HG02852 (cell line): ENCODE results near the gene GSTT4.
"Not testable (repeated sequence)": the region's sequence is repeated elsewhere in the genome, so short reads cannot be mapped to it uniquely, and the experiment has no call there.

Experiments used
- ATAC-seq: cut with Tn5 transposase; IDR thresholded peaks from one replicate; pipeline ENCODE4 v1.9.1; 2021; ENCODE audit warnings: mild to moderate bottlenecking, moderate library complexity; ENCODE audit not compliant: unreplicated experiment

Gene GSTT4

DNA sequence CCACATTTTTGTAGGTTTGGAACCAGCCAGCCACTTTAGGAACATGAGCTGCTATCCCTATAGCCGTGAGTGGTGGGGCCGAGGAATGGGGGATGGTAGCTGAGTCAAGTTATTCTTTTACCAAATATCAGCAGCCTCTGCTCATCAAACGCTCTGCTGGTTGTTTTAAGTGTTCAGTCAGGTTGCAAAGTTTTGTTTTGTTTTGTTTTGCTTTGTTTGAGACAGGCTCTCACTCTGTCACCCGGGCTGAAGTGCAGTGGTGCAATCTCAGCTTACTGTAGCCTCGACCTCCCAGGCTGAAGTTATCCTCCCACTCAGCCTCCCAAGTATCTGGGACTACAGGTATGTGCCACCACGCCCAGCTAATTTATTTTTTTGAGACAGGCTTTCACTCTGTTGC, 20.2 kb upstream of the GSTT4 start:
- no peak for ATAC-seq

DNA sequence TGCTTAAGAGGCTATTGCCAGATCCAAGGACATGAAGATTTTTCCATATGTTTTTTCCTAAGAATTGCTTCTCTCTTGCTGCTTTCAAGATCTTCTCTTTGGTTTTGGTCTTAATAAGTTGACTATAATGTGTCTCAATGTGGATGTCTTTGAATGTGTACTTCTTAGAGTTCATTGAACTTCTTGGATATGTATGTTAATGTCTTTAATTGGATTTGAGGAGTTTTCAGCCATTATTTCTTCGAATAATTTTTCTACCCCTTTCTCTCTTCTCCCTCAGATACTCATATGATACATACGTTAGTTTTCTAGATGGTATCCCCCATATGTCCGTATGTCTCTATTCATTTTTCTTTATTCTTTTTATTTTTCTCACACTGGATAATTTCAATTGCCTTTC, 19.1 kb upstream of the GSTT4 start:
- no peak for ATAC-seq

DNA sequence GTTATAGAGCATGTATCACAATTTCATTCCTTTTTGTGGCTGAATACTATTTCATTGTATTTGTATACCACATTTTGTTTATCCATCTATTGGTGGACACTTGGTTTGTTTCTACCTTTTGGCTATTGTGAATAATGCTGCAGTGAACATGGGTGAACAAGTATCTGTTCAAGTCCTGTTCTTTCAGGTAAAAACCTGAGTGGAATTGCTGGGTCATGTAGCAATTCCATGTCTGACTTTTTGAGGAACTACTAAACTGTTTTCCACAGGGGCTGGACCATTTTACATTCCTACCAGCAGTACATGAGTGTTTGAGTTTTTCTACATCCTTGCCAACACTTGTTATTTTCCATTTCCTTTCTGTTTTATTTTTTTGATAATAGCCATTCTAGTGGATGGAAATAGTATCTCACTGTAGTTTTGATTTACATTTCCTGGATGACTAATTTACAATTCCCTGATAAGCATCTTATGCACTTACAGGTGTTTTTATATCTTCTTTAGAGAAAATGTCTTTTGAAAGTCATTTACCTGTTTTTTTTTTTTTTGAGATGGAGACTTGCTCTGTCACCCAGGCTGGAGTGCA, 18.0 kb upstream of the GSTT4 start:
- ATAC-seq: no peak

DNA sequence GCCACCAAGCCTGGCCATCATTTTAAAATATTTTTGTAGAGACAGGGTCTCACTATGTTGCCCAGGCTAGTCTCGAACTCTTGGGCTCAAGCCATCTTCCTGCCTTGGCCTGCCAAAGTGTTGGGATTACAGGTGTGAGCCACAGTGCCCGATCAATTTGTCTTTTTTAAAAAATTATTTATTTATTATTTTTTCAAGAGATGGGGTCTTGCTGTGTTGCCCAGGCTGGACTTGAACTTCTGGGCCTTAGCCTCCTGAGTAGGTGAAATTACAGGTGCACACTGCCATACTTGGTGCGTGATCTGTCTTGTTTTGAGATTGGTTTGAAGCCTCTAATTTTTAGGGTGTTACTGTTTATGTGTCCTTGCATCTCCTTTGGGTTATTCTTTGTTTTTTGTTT, 16.1 kb upstream of the GSTT4 start:
- ATAC-seq: no peak

DNA sequence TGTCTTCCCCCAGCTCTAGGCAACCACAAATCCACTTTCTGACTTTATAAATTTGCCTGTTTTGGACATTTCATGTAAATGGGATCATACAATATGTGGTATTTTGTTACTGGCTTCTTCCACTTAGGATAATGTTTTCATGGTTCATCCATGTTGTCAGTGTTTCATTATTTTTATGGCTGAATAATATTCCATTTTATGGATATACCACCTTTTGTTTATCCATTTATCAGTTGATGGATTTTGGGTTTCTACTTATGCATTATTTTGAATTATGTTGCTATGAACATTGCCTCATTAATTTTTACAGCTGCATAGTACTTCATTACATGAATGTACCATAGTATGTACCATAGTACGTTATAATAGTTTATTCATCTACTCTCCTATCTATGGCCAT, 10.9 kb upstream of the GSTT4 start:
- ATAC-seq: no peak

DNA sequence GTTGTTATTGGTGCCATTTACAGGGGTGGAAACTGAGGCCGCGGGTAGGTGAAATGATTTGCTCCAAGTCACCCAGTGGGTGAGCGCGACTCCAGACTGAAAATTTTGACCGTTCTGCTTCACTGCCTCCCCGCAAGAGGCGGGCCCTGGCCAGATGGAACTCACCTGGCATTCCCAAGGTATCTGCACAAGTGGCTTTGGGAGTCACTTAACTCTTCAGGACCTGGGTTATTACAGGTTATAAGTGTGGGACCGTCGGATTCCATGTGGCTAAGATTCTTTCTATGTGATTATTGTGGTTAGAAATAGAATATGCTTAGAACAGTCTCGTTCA, 6.4 kb upstream of the GSTT4 start:
- ATAC-seq: no peak

DNA sequence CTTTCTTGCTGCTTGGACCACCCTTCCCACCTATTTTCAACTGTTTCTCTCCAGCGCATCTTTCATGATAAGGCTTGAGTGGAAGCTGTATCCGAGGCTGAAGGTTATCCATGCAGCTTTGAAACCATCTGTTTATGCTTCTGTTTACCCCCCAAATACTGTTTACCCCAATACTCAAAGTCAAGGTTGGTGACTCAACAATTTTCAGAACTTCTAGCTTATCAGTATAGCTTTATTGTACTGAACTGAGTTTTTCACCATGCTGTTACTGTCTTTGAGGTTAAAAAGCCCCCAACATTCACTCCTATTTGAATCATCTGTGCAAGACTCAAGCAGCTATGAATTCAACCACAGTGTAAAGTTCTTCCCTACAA, 4.8 kb upstream of the GSTT4 start:
- no peak for ATAC-seq

DNA sequence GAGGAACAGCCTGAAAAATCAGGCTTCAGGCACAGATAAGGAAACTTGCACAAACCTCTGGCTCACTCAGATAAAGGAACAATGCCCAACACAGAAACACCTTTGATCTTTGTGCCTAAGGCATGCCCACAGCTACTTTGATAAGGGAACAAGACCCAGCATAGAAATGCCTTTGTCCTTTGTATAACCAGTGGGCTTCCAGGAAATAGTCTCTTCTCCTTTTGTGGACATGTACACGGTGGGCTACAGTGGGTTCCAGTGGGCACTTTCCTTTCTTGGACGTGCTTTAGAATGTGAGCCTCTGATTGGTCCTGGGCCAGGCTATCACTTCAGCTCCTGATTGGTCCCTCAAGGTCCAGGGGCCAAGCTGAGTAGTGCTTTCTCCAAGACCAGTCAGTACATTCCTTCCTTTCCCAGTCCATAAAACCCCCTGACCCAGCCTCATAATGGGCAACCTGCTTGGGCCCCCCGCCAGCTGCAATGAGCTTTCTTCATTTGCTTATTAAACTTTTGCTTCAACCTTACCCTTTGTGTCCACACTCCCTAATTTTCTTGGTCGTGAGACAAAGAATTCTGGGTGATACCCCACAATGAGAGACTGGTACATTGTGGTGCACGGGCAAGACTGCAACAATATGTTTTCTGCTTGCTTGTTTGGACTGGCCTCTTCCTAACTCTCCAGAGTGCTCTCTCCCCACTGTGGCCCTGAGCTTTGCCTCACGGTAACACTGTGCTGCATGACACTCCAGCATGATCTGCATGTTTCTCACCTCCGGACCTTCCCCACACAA, 4.2 kb upstream of the GSTT4 start:
- ATAC-seq: no peak

DNA sequence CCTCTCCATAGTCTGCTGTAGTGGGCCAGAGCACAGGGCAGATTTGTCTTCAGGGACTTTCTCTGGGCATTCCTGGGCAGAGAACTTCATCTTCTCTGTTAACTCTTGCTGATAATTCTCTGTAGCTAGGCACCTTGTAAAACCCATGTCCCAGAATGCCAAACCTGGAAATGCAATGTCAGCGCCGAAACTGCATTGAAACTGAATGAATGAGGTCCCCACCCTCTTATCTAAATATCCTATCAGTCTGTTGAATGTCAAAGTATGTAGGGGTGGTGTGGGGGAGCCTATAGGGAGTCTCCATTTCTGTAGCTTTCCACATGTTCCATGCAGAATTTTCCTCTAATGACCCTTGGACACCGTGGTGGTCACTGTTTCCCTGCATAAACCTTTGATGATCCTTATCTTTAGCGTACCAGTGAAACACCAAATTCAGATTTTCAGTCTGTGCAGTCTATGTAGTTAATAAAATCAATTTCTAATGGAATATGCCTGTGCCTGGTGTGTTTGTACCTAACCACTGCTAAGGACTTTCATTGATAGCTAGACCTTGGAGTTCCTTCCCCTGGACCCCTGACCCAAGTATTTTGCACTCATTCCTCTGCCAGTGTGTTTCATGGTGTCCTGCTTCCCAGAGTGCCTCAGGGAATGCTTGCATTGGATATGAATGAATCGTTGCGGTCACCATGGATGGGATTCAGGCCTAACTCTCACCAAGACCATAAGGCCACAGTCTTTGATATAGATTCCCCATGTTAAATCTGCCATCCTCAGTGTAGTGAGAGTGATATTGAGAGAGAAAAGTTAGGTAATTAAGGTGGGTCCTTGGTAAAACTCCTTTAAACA, 3.4 kb upstream of the GSTT4 start:
- no peak for ATAC-seq

DNA sequence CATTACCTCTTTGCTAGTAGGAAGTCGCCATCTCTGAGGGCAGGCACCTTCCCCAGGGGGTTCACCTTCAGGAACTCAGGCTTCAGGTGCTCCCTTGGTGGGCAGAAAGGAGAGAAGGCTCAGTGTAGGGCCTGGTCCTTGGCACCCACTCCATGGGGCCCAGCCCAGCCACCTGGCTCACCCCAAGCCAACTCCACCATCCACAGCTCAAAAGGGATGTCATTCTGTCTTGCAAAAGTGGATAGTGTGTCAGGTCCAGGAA, 2.7 kb upstream of the GSTT4 start:
- no peak for ATAC-seq

DNA sequence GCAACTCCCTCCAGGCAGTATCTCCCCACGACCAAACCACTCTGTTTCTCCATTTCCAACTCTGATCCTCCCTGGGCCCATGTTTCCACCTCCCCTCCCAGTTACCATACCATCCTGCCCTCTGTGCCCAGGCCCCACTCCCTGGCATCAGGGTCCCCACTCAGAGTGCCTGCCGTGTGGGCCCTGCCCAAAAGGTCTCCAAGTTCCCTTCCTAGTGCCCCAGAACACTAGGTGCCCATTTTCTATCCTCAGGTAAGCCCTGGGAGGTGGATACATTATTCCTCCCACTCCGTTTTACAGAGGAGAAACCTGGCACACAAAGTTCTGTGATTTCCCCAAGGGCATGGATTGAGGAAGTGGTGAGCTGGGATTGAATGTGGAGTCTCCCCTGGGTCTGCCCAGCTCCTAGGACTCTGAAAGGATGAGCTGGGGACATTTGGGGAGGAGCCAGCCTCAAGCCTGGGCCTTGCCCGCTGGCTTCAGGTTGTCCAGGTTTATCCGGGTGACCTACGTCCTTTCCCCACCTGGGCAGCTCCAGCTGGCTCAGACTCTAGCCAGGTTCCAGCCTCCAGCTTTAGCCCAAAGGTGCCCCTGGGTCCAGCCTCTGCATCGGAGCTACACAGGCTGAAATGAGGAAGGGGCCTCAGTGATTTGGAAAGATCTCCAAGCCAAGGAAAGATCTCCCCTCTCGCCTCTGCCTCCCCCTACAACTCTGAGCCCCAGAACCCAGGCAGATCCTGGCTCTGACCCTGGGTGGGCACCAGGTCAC, 2.2 kb upstream of the GSTT4 start:
- no peak for ATAC-seq

DNA sequence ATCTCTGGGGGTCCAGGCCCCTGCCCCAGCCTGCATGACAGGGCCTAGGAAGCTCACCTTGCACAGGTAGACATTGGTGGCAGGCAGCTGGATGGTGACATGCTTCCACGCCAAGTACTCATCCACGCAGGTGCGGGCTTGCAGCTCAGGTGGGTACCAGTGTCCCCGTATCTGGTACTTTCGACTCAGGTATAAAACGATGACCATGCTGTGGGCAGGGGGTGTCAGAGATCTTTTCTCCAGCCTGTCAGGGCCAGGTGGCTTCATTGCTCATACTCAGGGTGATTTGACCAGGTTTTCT, 1.6 kb upstream of the GSTT4 start:
- ATAC-seq: no peak

DNA sequence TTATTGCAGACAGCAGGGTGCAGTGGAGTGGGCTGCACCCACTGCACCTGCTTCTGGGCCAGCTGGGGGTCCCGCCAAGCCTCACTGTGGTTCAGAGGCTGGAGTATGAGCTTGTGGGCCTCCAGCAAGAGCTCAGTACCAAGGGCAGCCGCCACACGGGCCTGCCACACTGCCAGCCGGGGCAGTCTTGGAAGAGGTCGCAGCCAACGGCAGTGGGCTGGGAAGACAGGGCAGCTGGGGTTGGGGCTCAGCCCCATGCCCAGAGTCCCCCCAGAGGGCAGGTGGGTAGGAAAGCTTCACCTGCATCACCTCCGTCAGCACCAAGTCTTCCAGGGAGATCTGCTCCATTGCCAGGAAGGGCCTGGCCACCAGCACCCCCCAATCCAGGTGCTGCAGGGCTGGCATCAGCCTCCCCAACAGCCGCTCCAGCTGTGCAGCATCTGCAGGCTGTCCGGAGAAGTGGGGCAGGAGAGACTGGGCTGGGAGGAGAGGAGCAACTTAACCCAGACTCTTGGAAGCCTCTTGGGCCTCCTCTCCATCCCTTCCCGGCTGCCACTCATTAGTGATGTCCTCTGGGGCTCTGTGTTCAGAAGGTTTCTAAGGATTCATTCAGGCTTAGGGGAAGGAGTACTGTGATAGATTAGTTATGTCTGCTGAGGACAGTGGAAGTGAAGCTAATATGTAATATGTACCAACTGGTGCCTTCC, 1.1 kb upstream of the GSTT4 start:
- no peak for ATAC-seq

DNA sequence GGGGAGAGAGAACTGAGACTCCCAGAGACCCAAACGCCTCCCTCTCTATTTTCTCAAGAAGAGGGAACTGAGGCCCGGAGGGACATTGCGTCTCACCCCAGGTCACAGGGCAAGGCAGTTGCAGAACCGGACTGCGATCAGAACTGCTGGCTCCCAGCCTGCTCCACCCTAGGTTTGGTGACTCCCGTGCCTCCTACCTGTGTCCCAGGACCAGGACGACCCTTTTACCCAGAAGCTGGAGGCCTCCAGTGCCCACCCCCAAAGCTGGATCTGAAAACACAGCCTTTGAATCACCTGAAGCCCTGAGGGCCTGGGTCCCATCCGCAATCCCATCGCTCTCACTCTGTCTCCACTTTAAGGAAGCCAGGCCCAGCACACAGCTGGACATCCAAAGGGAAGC, 1.4 kb downstream of the GSTT4 start:
- ATAC-seq: no peak

DNA sequence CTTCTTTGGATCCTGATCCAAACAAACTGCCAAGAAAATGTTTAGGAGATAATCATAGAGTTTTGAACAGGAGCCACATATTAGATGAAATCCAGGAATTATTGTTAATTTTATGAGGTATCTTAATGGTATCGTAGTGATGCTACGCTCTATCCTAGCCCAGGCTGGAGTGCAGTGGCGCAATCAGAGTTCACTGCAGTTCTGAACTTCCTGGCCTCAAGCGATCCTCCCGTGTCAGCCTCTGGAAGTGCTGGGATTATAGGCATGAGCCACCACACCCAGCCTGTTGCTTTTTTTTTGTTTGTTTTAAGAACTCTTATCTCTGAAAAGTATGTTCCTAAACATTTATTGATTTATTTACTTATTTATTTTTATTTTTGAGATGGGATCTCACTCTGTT, 2.4 kb downstream of the GSTT4 start:
- ATAC-seq: no peak

DNA sequence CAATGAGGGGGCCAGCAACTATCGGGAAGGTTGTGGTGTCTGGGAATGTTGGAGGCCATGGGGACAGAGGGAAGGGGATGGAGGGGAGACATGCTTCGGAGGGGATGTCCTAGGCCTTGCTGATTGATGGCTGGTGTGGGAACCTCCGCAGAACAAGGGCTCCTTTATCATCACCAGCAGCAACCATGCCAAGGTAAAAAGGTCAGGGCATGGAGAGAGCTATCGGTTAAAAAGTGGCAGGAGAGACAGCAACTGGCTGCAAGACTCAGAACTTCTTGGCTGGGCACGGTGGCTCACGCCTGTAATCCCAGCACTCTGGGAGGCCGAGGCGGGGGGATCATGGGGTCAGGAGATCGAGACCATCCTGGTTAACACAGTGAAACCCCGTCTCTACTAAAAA, 3.0 kb downstream of the GSTT4 start:
- ATAC-seq: no peak

DNA sequence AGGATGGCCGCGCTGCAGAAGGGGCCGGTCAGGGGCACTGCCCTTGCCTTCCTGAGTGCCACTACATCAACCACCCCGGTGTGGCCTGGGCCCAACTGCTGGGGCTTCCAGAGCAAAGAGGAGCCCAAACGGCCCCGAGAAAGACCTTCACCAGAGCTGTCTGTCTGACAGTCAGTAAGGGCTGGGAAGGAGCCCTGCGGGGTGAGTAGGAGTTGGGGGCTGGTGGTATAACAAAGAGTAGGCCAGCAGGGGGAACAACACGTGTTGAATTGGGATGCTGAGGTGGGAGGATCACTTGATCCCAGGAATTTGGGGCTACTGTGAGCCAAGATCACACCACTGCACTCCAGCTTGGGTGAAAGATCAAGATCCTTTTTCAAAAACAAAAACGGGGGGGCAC, 3.9 kb downstream of the GSTT4 start:
- no peak for ATAC-seq

DNA sequence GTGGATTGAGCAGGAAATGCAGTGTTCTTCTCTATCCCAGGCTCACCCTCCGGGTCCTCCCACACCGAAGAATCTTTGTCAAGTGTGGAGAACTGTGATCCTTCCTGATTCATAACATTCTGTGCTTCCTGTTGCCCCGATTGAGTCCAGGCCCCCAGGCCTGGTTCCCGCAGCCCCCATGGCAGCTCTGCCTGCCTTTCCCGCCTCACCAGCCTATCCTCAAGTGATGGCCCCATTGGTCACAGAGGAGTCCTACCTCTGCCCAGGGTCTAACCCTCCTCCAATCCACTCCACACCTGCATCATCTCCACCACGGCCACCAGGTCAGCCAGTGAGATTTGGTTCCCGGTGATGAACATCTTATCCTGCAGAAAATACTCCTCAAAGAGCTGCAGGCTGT, 5.5 kb downstream of the GSTT4 start:
- not testable (repeated sequence) for ATAC-seq

DNA sequence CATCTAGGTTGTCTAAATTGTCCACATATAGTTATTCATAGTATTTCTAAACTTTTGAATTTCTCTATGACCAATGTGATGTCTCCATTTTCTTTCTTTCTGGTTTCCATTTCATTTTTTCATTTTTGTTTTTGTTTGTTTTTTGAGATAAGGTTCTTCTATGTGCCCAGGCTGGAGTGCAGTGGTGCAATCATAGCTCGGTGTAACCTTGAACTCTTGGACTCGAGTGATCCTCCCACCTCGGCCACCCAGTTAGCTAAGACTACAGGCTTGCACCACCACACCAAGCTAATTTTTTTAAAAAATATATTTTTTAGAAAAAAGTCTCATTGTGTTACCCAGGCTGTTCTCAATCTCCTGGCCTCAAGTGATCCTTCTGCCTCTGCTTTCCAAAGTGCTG, 8.2 kb downstream of the GSTT4 start:
- ATAC-seq: no peak

DNA sequence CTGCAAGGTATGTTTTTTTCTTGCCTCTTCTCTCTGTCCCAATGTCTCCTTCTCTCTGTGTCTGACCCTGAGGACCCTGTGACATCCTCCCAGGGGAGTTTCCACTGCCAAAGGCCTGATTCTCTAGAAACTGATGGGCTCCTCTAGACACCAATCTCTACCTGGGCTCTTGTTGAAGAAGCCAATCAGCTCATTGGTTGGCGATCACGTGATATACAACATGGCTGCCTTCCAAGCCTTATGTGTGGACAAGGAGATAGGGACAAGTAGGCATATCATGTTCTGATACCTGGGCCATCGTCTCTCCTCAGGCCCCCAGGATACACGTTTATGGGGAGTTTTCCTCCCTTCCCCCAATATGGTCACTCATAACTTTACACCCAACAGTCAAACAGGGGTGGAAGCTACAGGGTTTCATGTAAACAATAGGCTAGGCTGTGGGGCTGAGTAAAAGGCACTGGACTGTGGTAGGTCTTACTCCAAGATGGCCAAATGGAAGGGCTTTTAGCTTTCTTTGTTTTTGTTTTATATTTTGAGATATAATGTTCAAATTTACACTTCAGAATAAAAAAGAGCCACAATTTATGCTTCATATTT, 11.6 kb downstream of the GSTT4 start:
- ATAC-seq: not testable (repeated sequence)

DNA sequence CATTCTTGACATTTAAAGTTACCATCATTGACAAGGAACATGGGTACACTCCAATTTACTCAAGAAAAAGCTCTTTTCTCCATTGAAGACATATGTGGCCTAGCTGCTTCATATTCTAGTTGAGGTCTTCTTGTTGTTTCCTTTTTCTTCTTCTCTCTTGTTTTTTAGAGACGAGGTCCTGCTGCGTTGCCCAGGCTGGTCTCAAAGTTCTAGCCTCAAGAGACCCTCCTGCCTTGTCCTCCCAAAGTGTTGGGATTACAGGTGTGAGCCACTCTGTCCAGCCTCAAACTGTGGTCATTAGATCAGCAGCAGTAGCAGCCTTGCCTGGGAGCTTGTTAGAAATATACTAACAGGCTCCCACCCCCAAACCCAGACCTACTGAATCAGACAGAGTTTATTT, 12.2 kb downstream of the GSTT4 start:
- ATAC-seq: not testable (repeated sequence)
